ENCODE data around the gene DENND2A. TPM values are rescaled to one million over a fixed set of nuclear protein-coding genes. Genes with fewer than 3 reads are reported as not detected.

Gene DENND2A
- total RNA-seq, result 10.2 and 12.4 TPM in 2 replicates

GRCh38 chr7:140640727-140641523 lies at the start of gene DENND2A:
Gene DENND2A, minus strand, starts transcription at chr7:140640813. Its CDS starts 38,416 bp downstream, at chr7:140602397.

GRCh38 chr7:140672382-140673062 lies 31.9 kb upstream of the DENND2A start, which contains the start of gene ADCK2:
Gene ADCK2, plus strand, starts transcription at chr7:140672945. Its CDS starts 386 bp downstream, at chr7:140673331.

GRCh38 chr7:140479062-140479738 lies 161.4 kb downstream of the DENND2A start, which contains the start of gene MKRN1:
Gene MKRN1, minus strand, starts transcription at chr7:140479505. Its CDS starts 161 bp downstream, at chr7:140479344.

Other genes with a start within 250 kb of the DENND2A start
- 24.7 and 26.5 TPM in 2 replicates for gene SLC37A3, start 242.3 kb downstream of the DENND2A start, total RNA-seq
- not detected in 2 replicates for gene RAB19, start 236.8 kb downstream of the DENND2A start, total RNA-seq
- 38.1 and 66.6 TPM in 2 replicates for gene MKRN1, start 161.3 kb downstream of the DENND2A start, total RNA-seq
- gene ADCK2, start 32.1 kb upstream of the DENND2A start, total RNA-seq, result 9.5 and 11.2 TPM in 2 replicates
- 180 and 270 TPM in 2 replicates for gene NDUFB2, start 55.9 kb upstream of the DENND2A start, total RNA-seq